ENCODE data around the gene SFRP4.

GRCh38 chr7:37923996-37924395 lies 7.4 kb upstream of the SFRP4 start:
- TF ChIP-seq, protein P1, sequence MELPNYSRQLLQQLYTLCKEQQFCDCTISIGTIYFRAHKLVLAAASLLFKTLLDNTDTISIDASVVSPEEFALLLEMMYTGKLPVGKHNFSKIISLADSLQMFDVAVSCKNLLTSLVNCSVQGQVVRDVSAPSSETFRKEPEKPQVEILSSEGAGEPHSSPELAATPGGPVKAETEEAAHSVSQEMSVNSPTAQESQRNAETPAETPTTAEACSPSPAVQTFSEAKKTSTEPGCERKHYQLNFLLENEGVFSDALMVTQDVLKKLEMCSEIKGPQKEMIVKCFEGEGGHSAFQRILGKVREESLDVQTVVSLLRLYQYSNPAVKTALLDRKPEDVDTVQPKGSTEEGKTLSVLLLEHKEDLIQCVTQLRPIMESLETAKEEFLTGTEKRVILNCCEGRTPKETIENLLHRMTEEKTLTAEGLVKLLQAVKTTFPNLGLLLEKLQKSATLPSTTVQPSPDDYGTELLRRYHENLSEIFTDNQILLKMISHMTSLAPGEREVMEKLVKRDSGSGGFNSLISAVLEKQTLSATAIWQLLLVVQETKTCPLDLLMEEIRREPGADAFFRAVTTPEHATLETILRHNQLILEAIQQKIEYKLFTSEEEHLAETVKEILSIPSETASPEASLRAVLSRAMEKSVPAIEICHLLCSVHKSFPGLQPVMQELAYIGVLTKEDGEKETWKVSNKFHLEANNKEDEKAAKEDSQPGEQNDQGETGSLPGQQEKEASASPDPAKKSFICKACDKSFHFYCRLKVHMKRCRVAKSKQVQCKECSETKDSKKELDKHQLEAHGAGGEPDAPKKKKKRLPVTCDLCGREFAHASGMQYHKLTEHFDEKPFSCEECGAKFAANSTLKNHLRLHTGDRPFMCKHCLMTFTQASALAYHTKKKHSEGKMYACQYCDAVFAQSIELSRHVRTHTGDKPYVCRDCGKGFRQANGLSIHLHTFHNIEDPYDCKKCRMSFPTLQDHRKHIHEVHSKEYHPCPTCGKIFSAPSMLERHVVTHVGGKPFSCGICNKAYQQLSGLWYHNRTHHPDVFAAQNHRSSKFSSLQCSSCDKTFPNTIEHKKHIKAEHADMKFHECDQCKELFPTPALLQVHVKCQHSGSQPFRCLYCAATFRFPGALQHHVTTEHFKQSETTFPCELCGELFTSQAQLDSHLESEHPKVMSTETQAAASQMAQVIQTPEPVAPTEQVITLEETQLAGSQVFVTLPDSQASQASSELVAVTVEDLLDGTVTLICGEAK (IDR thresholded peaks at IDR 0.05) = no peak
- TF ChIP-seq, protein P1 (CRISPR knock-in tag; IDR thresholded peaks at IDR 0.05) = no peak
- TF ChIP-seq FOXM1 (IDR thresholded peaks at IDR 0.05; ENCODE audit: low read depth) = no peak
- TF ChIP-seq FOXM1 (CRISPR knock-in tag; IDR thresholded peaks at IDR 0.05; ENCODE audit: low read depth) = no peak
- no peak for TF ChIP-seq JUNB (CRISPR knock-in tag; conservative IDR thresholded peaks at IDR 0.05)
- no peak for TF ChIP-seq JUND (IDR thresholded peaks at IDR 0.05; ENCODE audit: borderline replicate concordance, low read depth, low read length)
- no peak for TF ChIP-seq JUND (tag; IDR thresholded peaks at IDR 0.05; ENCODE audit: borderline replicate concordance, low read depth, low read length)
- TF ChIP-seq TEAD4 (IDR thresholded peaks at IDR 0.05; ENCODE audit: low read length) = no peak
- no peak for TF ChIP-seq TEAD4 (CRISPR knock-in tag; IDR thresholded peaks at IDR 0.05; ENCODE audit: borderline replicate concordance)
- TF ChIP-seq WHSC1 (IDR thresholded peaks at IDR 0.05; ENCODE audit: low read length) = no peak
- TF ChIP-seq, protein P2, sequence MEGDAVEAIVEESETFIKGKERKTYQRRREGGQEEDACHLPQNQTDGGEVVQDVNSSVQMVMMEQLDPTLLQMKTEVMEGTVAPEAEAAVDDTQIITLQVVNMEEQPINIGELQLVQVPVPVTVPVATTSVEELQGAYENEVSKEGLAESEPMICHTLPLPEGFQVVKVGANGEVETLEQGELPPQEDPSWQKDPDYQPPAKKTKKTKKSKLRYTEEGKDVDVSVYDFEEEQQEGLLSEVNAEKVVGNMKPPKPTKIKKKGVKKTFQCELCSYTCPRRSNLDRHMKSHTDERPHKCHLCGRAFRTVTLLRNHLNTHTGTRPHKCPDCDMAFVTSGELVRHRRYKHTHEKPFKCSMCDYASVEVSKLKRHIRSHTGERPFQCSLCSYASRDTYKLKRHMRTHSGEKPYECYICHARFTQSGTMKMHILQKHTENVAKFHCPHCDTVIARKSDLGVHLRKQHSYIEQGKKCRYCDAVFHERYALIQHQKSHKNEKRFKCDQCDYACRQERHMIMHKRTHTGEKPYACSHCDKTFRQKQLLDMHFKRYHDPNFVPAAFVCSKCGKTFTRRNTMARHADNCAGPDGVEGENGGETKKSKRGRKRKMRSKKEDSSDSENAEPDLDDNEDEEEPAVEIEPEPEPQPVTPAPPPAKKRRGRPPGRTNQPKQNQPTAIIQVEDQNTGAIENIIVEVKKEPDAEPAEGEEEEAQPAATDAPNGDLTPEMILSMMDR (IDR thresholded peaks at IDR 0.05 in 2 of 3, conservative IDR thresholded peaks at IDR 0.05 in 1 of 3; ENCODE audit: insufficient read depth in 2 of 3, low read depth in 1 of 3, low read length in 3 of 3) = no peak
